Measurements from ENCODE around the gene TBL1XR1. TPM values are rescaled to one million over a fixed set of nuclear protein-coding genes. Genes with fewer than 3 reads are reported as not detected.
A peak's percentile ranks its signal among the peaks of the same experiment; 100 is the strongest.

The TBL1XR1 gene
- total RNA-seq, 1 donor from 2014 or later: 156 TPM

DNA sequence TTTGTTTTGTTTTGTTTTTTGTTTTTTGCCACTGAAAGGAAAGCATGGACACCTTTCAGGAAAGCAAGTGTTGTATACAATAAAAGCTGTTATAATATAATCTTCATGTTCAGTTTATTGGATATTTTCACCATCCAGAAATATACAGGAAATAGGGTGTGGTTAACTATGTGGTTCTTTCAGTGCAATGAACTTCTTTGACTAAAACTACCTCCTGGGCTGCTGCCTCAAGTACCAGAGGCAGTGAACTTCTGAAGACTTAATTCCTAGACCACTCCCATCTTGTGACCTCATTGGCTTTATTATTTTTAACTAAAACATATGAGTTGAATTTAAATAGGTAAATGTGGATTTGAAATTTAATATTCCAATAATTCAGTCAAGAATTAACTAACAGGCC lies 27.1 kb upstream of the TBL1XR1 start:
- Histone ChIP-seq H3K36me3 (no peaks in the 10 kb centered on the region), H3K27me3 (no peaks in the 10 kb centered on the region), H3K27ac (no peak overlapping the region), H3K9me3 (no peaks in the 10 kb centered on the region), H3K4me3 (no peak overlapping the region), H3K4me1 (no peaks in the 10 kb centered on the region)
- intact Hi-C loops (cut with DNase I): loop anchor here (10.0 kb wide), 1 partner anchor 1010 kb away; no protein-coding TSS in a partner anchor
- ATAC-seq (no peak), DNase-seq (no peak)
- TF ChIP-seq, protein P1, sequence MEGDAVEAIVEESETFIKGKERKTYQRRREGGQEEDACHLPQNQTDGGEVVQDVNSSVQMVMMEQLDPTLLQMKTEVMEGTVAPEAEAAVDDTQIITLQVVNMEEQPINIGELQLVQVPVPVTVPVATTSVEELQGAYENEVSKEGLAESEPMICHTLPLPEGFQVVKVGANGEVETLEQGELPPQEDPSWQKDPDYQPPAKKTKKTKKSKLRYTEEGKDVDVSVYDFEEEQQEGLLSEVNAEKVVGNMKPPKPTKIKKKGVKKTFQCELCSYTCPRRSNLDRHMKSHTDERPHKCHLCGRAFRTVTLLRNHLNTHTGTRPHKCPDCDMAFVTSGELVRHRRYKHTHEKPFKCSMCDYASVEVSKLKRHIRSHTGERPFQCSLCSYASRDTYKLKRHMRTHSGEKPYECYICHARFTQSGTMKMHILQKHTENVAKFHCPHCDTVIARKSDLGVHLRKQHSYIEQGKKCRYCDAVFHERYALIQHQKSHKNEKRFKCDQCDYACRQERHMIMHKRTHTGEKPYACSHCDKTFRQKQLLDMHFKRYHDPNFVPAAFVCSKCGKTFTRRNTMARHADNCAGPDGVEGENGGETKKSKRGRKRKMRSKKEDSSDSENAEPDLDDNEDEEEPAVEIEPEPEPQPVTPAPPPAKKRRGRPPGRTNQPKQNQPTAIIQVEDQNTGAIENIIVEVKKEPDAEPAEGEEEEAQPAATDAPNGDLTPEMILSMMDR (IDR thresholded peaks at IDR 0.05): no peak

DNA sequence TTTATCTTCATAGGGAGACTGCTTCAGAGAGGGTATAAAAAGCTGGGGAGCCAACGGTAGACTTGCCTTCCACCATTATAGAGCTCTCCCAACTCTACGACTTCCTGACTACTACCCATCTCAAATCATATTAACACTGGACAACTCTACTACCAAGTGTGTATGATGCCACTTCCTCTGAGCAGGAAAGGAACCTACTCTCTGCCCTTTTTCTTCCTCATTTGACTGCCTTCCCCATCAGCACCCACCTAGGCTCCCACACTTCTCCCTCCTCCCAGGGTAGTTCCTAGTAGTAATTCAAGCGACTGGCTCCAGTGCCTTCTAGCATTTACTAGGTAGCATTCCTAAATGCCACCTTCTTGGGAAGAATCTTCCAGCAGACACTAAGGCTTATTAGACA lies 24.5 kb upstream of the TBL1XR1 start:
- no peaks in the 10 kb centered on the region for H3K4me1 ChIP-seq
- DNase-seq: no peak
- H3K27ac ChIP-seq: no peak overlapping the region
- intact Hi-C loops (cut with DNase I): loop anchor here (10.0 kb wide), 1 partner anchor 1013 kb away; no protein-coding TSS in a partner anchor
- H3K4me3 ChIP-seq: no peak overlapping the region
- no peaks in the 10 kb centered on the region for H3K27me3 ChIP-seq
- H3K9me3 ChIP-seq: no peaks in the 10 kb centered on the region
- ATAC-seq: peak; percentile 84
- no peaks in the 10 kb centered on the region for H3K36me3 ChIP-seq
- TF ChIP-seq, protein P1 (IDR thresholded peaks at IDR 0.05): no peak

DNA sequence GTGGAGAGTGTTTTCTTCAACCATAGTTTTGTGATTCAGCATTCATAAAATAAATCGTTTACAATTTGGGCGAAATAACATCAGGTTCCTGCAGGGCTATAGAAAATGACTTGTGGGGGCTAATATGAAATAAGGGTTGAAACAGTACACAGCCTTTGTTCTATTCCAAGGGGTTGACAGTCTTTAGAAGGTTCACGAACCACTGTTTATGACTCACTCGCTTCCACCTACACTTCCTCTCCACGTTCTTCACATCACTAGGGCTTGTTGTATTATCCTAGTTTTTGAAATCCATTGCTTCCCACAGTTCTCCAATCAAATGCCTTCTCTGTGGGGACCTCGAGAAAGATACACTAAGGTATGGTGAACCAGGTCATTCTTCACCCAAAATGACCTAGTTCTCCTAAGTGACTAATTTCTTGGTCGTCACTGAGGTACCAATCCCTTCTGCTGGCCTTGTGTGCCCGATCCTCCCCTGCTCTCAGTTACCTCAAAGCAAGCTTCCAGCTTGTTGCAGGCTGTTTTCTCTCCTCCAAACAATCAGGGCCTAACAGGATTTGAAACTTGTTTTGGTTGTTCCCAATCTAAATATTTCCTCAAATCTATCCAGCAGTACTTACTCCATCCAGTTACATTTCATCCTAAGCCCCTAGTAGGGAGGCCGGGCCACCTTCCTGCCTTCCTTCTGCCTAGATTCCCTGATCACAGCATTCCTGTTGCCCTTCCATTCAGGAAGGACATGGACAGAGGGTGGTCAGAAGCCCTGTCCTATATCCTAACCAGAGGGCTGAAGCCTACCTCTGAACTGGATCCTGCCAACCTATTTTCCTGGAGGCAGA lies 23.1 kb upstream of the TBL1XR1 start:
- intact Hi-C loops (cut with DNase I): loop anchor here (10.0 kb wide), 1 partner anchor 1014 kb away; no protein-coding TSS in a partner anchor
- Histone ChIP-seq H3K27me3 (no peaks in the 10 kb centered on the region), H3K9me3 (no peaks in the 10 kb centered on the region), H3K27ac (no peak overlapping the region), H3K4me1 (no peaks in the 10 kb centered on the region), H3K4me3 (no peak overlapping the region), H3K36me3 (no peaks in the 10 kb centered on the region)
- DNase-seq (no peak), ATAC-seq (peak; percentile 9)
- TF ChIP-seq, protein P1 (IDR thresholded peaks at IDR 0.05): no peak

DNA sequence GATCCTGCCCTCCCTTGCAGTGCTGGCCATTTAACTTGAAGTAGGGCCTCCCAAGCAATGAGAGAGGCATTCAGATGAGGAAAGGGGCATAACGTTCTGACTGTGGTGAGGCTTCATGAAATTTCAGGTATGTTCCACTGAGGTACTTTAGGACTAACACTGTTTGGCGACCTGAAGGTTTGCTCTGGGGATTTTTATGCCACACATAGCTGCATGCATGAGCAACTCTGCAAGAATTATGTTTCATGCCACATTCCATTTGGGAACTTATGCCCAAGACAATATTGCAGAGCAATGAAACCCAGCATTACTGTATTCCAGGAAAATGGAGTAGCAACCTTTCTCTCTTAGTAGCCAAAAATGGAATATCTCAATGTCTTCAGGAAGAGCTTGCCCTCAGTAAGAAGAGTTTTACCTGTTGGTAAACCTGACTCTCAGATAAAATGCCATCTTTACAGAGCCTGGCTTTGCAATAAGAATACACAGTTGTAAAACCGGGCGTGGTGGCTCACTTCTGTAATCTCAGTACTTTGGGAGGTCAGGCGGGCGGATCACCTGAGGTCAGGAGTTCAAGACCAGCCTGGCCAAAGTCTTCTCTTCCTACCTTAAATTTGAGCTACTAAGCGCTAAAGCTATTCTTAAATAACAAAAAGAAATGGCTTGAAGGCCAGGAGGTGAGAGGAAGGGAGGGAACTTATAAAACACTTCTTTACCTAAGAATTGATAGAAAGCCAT lies 16.7 kb upstream of the TBL1XR1 start:
- no peak for DNase-seq
- Histone ChIP-seq H3K4me3 (no peak overlapping the region), H3K27me3 (no peaks in the 10 kb centered on the region), H3K36me3 (no peaks in the 10 kb centered on the region), H3K4me1 (no peaks in the 10 kb centered on the region), H3K27ac (no peak overlapping the region), H3K9me3 (no peaks in the 10 kb centered on the region)
- no peak for ATAC-seq
- intact Hi-C loops (cut with DNase I): no loop called here
- TF ChIP-seq, protein P1 (IDR thresholded peaks at IDR 0.05): no peak

DNA sequence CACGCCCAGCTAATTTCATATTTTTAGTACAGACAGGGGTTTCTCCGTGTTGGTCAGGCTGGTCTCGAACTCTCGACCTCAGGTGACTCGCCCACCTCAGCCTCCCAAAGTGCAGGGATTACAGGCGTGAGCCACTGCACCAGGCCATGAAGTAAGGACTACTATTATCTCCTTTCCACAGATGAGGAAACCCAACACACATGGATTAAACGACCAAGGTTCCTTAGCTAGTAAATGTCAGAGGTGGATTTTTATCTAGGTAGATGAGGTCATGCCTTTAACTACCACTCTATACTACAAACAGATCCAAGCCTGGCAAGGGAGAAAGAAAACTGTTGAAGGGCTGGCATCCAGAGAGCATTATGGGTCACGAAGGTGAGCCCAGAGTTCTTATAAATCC lies 15.5 kb upstream of the TBL1XR1 start:
- no peak overlapping the region for H3K4me3 ChIP-seq
- DNase-seq (no peak), ATAC-seq (no peak)
- H3K27me3 ChIP-seq: no peaks in the 10 kb centered on the region
- TF ChIP-seq, protein P1 (IDR thresholded peaks at IDR 0.05): no peak
- H3K9me3 ChIP-seq: no peaks in the 10 kb centered on the region
- H3K4me1 ChIP-seq: no peaks in the 10 kb centered on the region
- no peak overlapping the region for H3K27ac ChIP-seq
- no peaks in the 10 kb centered on the region for H3K36me3 ChIP-seq
- intact Hi-C loops (cut with DNase I): no loop called here
